IPS DF 4.7 (cell line): ENCODE measurements around the gene IKZF1.
"Not testable (repeated sequence)": the region's sequence is repeated elsewhere in the genome, so short reads cannot be mapped to it uniquely, and the experiment has no call there.

Source experiments
- DNase-seq: peaks from one replicate; pipeline ENCODE4 v3.0.0-alpha.2; 2013; ENCODE audit warnings: low spot score; ENCODE audit errors: extremely low read depth

IKZF1 gene

DNA sequence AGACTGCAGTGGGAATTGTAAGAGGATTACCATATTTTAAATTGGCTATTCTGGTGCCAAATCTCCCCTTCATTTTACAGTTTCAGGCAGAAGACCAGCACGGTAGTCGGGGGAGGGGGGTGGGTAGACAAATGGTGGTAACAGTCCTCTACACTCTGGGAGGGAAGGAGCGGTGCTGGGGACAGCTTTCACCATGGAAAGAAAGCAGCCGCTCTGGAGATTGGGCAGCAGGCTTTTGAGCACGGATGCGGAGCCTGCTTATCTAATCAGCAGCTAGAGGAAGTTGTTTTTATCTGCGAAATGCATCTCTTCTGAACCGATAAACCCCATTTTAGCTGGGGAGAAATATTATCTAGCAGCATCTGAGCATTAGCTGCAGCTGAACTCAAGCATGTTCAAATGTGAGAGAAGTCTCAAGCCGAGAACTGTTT lies 28.7 kb downstream of the IKZF1 start:
- no peak for DNase-seq

DNA sequence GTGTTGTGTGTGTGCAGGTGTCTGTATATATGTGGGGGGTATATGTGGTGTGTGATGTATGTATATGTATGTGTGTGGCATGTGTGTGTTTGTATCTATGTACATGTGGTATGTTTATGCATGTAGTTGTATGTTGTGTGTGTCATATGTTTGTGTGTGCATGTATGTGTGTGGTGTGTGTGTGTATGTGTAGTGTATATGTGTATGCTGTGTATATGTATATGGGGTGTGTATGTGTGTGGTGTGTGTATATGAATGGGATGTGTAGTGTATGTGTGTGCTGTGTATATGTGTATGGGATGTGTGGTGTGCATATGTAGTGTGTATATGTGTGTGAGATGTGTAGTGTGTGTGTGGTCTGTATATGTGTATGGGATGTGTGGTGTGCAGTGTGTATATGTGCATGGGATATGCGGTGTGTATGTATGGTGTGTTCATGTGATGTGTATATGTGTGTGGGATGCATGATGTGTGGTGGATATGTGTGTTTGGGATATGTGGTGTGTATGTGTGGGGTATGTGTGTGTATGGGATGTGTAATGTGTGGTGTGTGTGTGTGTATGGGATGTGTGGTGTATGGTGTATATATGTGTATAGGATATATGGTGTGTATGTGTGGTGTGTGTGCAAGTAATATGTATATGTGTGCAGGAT lies 30.0 kb downstream of the IKZF1 start:
- DNase-seq, result no peak

- no peak for DNase-seq
Measured at GRCh38 chr7:50335230-50335794, 30.8 kb downstream of the IKZF1 start.

DNA sequence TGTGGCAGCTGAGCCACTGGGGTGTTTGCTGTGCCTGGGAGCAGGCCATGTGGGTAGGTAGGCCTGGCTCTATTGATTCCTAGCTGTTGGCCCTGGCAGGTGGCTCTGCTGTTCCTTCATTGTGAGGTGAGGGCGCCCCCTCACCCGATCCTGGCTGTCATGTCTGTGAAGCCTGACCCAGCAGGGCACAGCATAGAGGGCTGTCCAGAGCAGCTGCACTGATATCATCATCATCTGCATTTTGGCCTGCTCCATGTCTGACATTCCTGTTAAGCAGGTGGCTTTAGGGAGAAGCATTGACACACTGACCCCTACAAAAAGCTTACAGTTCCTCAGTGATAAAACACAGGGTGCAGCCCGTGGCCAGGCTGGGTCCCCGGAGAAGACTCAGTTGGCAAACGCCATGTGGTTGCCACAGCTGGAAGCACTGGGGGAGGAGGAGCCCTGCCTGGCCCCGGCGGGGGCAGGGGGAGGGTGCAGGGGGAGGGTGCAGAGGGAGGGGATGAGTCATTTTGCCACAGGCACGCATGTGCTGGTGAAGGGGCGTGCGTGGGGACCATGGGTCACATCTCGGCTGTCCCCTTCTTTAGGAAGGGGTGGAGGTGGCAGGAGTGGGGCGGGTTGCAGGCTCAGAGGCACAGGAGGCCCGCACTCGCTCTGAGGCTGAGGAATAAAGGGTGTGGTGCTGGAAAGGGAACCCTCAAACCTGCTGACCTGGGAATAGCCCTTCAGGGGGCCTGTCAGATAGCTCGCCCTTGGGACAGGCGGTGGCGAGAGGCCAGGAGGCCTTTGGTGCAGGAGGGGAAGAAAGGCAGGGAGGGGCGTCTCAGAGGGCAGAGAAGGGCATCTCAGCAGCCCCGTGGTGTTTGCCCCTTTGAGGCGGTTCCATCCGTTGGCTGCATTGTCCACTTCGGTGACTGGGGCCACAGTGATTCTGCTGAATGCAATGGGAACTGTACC lies 31.6 kb downstream of the IKZF1 start:
- DNase-seq, result no peak

DNA sequence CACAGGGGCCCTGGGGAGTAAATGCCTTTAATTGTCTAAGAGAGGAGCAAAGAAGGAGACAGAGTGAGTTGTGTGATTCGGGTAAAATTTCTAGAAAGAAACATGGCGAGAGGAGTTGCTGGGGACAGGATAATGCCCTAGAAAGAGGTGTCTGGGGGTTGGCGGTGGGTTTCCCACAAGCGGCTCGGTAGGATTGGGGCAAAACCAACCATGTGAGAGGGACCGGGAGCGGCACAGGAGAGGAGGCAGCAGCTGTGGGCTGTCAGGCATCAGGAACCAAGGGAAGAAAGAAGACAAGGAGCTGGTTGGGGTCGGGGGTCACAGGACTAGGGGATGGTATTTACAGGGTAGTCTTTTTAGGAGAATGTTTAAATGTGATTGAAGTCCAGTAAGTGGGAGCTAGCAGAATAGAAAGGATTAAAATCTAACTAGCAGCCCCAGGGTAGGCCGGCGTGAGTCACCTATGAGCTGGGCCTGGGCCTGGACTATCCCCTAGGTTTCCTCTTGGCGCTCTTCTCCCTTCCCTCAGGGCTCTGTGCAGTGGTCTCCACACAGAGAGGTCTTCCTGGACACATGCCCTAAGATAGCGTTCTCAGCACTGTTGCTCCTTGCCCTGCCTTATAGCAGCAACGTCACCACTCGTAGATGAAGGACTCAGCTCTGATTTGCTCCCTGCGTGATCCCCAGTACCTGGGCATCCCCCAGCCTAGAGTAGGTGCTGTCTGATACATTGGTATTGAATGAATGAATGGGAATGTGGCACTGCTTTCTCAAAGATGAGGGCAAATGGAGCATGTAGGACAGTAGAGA lies 32.6 kb downstream of the IKZF1 start:
- no peak for DNase-seq

DNA sequence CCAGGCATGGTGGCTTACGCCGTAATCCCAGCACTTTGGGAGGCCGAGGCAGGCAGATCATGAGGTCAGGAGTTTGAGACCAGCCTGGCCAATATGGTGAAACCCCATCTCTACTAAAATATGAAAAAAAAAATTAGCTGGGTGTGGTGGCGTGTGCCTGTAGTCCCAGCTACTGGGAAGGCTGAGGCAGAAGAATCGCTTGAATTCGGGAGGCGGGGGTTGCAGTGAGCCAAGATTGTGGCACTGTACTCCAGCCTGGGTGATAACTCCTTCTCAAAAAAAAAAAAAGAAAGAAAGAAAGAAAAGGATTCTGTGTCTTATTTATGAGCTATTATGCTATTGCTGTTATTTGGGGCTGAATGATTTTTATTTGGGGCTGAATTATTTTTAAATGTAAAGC lies 35.0 kb downstream of the IKZF1 start:
- DNase-seq, result not testable (repeated sequence)

- no peak for DNase-seq
Measured at GRCh38 chr7:50339990-50340500, 35.5 kb downstream of the IKZF1 start.

DNA sequence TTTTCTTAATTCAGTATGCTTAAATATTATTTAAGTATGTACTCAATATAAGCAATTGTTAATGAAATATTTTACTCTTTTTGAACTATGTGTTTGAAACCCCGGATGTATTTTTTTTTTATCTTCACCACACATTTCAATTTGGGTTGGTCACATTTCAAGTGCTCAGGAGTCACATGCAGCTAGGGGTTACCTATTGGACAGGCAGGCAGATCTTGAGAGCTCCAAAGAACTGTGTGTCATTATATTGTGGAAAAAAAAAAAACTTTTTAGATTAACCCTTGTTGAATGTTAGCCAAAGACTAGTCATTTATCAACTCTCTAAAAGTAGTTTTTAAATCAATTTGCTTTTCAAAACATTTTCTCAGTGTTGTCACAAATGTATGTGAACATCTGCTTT lies 37.2 kb downstream of the IKZF1 start:
- DNase-seq, result no peak

DNA sequence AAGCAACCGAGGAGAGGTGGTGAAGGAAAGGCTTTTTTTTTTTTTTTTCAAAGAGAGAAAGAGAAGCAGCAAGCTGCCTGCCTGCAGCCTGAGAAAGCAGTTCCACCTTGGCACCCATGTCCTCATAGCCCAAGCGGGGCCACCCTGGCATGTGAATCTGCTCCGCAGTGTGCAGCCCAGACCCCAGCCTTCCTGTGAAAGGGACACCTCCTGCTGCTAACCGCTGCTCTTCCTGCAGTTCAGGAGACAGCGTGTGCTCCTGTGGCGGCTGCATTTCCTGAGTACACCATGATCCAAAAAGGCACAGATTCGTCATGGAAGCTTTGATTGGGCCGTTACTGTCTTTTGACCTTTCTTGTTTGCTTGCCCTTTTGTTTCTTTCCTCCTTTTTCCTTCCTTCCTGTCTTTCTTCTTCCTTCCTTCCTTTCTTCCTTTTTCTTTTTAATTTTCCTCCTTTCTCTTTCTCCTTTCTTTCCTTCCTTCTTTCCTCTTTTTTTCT lies 38.1 kb downstream of the IKZF1 start:
- peak; percentile 7 for DNase-seq

- no peak for DNase-seq
Measured at GRCh38 chr7:50346545-50347497, 42.3 kb downstream of the IKZF1 start.

GRCh38 chr7:50347693-50348092 lies 43.2 kb downstream of the IKZF1 start:
- DNase-seq, result no peak

DNA sequence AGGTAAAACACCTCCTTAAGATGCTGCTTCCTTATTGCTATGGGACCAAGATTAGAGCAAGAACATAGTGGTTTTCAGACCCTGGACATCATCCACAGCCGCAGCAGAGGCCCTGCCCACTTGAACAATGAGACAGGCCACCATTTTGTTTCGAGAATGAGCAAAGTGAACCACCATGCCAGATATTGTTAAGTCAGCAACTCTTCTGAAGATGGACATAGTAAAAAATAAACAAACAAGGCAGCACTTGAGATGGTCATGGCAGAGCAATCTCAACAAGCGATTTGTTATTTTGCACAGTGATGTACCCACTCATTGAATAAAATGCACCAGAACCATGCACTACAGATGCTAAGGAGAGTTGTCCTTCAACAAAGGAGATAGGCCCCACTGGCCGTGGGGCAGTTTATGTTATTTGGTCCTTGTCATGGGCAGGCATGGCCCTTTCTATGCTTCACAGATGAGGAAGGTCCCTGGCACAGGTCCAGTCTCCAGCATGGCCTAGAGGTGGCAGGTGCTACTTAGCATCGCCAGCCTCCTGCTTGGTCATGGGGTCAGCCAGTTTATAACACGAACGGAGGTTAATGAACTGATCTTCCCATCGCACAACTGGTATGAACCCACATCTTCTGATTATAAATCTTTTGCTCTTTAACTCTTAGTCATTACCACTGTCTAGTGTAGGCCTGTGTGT lies 44.1 kb downstream of the IKZF1 start:
- DNase-seq, result no peak

DNA sequence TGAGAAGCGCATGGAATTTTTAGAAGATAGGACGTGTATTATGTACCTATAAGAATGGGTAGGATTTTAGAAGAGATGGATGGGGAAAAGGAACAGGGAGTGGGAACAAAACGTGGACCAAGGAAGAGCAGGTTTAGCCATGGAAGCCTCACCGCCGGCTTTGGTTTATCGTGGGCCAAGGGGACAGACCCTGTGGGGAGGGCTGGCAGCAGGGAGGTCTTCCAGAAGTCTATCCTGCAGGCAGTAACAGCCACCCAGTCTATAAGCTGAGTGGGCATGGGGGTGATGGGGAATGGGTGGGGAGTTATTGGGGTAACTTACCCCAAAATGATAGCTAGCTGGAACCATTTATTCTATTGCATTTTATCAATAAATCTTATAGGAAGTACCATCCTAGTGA lies 44.9 kb downstream of the IKZF1 start:
- no peak for DNase-seq

DNA sequence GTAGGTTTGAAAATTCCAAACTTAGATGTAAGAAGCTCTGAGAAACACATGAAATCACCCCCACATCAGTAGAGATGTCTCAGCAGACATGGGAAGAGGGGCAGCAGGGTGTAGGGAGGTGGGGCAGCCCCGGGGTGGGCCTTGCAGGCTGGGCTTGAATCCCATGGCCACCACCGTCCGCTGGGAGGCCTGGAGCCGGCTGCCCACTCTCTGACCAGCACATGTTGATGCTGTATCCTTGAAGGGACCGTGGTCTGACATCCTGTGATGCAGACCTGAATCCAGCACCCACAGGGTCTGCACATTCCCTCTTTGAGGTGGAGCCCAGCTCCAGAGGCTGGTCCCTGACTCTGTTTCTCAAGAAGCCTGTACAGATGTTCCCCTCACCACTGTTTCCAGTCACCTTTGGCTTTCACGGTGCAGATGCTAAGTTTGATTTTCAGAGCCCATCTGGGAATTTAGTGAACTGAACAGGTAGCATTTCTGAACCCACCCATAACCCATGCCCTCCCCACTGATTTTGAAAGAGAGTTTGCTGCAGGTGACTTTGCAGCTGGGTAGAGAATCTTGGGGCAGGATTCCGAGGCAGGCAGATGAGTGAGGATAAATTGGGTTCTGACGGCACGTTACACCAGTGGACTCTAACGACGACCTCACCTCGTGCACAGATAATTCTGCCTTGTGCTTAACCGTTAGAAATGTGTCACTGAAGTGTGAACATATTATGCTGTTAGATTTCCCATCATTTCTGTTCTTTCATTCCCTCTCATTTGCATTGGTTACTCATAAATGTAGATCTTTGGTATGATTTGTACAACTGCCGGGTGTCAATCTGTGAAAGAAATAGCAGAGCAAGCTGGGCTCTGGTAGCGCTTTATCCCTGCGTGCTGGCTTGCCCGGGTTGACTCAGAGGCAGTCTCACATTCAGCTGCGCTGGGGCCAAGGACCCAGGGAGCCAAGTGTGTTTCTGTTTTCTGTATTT lies 45.7 kb downstream of the IKZF1 start:
- DNase-seq, result no peak

- no peak for DNase-seq
Measured at GRCh38 chr7:50351267-50351666, 46.8 kb downstream of the IKZF1 start.

GRCh38 chr7:50352282-50352681 lies 47.8 kb downstream of the IKZF1 start:
- DNase-seq, result no peak

DNA sequence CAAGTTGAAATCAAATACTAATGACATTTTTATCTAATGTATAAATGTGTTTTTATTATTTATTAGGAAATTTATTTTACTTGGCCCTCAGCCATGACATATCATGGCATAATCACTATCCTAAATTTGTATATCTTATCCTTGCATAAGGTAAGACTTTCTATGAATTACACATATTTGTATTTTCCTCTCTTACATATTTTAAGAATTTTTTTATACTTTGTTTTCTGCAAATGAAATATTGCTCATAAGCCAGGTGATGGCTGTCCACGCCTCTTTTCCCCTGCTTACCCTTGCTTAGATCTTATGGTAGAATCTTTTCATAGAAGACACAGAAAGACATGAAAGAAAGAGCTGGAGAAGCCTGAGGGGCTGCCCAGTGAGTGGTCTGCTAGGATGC lies 48.2 kb downstream of the IKZF1 start:
- DNase-seq, result no peak

GRCh38 chr7:50353201-50353600 lies 48.7 kb downstream of the IKZF1 start:
- no peak for DNase-seq
